ENCODE data around the gene PPIF.

PPIF gene

DNA sequence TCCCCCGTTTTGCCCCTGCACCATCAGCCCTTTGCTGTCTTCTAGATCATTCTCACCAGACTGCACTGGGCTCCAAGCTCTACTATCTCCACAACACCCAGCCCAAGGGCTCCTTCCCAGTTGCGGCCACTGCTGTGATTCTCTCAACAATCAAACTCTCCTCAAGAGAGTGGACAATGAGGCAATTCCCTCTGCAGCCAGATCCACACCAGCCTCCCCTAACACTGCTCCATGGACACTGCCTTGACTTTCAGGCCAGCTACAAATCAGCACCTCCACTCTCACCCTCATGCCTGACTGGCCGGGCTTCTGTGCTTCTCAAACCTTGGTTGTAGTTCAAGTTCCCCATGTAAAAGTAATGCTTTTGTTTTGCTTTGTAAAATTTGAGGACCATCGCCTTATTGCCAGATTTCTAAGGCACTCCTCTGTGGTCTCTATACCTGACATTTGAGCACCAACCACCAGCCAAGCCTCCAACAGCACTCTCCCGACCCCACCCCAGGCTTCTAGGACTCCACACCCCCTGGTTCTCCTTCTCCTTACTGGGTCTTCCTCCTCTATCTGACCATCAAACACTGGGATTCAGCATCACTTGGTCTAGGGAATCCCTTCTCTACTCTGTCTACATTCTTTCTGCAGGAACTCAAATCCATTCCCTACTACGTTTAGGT lies 45.4 kb downstream of the PPIF start (continued):
- TF ChIP-seq, protein P1, sequence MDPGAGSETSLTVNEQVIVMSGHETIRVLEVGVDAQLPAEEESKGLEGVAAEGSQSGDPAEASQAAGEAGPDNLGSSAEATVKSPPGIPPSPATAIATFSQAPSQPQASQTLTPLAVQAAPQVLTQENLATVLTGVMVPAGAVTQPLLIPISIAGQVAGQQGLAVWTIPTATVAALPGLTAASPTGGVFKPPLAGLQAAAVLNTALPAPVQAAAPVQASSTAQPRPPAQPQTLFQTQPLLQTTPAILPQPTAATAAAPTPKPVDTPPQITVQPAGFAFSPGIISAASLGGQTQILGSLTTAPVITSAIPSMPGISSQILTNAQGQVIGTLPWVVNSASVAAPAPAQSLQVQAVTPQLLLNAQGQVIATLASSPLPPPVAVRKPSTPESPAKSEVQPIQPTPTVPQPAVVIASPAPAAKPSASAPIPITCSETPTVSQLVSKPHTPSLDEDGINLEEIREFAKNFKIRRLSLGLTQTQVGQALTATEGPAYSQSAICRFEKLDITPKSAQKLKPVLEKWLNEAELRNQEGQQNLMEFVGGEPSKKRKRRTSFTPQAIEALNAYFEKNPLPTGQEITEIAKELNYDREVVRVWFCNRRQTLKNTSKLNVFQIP (CRISPR knock-in tag; IDR thresholded peaks at IDR 0.05; ENCODE audit: borderline replicate concordance, low read depth), result no peak
- TF ChIP-seq TCF4 (CRISPR knock-in tag; IDR thresholded peaks at IDR 0.05; ENCODE audit: borderline replicate concordance) (no peak), SNAI2 (CRISPR knock-in tag; IDR thresholded peaks at IDR 0.05) (no peak), ARNTL (CRISPR knock-in tag; IDR thresholded peaks at IDR 0.05; ENCODE audit: borderline replicate concordance, low read depth) (no peak), ZFP30 (CRISPR knock-in tag; IDR thresholded peaks at IDR 0.05) (no peak)

DNA sequence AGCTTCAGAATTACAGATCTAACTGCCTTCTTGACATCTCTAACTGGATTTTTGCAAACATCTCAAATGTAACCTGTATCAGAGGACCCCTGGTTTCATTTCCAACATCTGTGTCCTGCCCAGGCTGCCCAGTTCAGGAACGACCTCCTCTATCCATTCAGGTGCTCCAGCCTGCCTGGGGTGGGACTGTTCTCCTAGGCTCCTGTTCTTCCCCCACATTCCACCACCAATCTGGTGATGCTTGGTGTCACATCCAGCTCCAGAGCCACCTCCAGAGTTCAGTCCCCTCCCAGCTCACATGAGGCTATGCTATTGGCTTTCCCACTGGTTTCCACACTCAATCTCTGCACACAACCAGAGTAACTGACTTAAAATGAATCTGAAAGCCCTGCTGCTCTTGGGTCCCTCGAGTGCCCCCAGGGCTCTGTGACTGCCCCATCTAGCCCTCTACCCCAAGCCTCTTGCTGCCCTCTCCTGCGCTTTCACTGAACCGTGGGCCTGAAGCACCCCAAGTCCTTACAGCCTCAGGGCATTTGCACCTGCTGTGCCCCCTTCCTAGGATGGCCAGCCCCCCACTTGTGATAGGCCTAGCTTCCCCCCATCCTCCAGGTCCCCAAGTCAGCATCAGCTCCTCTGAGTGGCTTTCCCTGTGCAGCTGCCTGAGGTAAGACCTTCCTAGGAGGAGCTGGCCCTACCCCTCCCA lies 46.1 kb downstream of the PPIF start:
- no peak for ATAC-seq
- no peak for TF ChIP-seq PPARA (CRISPR knock-in tag; IDR thresholded peaks at IDR 0.05; ENCODE audit: borderline replicate concordance)
- TF ChIP-seq ZFP3 (CRISPR knock-in tag; IDR thresholded peaks at IDR 0.05), result no peak
- no peak for TF ChIP-seq ZNF70 (CRISPR knock-in tag; IDR thresholded peaks at IDR 0.05)
- TF ChIP-seq ISL1 (CRISPR knock-in tag; IDR thresholded peaks at IDR 0.05), result no peak
- TF ChIP-seq, protein P1 (CRISPR knock-in tag; IDR thresholded peaks at IDR 0.05; ENCODE audit: borderline replicate concordance, low read depth), result no peak
- no peak for TF ChIP-seq ZNF8 (CRISPR knock-in tag; IDR thresholded peaks at IDR 0.05)
- TF ChIP-seq, protein P2, sequence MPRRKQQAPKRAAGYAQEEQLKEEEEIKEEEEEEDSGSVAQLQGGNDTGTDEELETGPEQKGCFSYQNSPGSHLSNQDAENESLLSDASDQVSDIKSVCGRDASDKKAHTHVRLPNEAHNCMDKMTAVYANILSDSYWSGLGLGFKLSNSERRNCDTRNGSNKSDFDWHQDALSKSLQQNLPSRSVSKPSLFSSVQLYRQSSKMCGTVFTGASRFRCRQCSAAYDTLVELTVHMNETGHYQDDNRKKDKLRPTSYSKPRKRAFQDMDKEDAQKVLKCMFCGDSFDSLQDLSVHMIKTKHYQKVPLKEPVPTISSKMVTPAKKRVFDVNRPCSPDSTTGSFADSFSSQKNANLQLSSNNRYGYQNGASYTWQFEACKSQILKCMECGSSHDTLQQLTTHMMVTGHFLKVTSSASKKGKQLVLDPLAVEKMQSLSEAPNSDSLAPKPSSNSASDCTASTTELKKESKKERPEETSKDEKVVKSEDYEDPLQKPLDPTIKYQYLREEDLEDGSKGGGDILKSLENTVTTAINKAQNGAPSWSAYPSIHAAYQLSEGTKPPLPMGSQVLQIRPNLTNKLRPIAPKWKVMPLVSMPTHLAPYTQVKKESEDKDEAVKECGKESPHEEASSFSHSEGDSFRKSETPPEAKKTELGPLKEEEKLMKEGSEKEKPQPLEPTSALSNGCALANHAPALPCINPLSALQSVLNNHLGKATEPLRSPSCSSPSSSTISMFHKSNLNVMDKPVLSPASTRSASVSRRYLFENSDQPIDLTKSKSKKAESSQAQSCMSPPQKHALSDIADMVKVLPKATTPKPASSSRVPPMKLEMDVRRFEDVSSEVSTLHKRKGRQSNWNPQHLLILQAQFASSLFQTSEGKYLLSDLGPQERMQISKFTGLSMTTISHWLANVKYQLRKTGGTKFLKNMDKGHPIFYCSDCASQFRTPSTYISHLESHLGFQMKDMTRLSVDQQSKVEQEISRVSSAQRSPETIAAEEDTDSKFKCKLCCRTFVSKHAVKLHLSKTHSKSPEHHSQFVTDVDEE (CRISPR knock-in tag; IDR thresholded peaks at IDR 0.05), result no peak
- TF ChIP-seq, protein P3, sequence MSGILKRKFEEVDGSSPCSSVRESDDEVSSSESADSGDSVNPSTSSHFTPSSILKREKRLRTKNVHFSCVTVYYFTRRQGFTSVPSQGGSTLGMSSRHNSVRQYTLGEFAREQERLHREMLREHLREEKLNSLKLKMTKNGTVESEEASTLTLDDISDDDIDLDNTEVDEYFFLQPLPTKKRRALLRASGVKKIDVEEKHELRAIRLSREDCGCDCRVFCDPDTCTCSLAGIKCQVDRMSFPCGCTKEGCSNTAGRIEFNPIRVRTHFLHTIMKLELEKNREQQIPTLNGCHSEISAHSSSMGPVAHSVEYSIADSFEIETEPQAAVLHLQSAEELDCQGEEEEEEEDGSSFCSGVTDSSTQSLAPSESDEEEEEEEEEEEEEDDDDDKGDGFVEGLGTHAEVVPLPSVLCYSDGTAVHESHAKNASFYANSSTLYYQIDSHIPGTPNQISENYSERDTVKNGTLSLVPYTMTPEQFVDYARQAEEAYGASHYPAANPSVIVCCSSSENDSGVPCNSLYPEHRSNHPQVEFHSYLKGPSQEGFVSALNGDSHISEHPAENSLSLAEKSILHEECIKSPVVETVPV (CRISPR knock-in tag; IDR thresholded peaks at IDR 0.05), result no peak
- TF ChIP-seq GLIS3 (CRISPR knock-in tag; IDR thresholded peaks at IDR 0.05), result no peak
- TF ChIP-seq TOX (CRISPR knock-in tag; IDR thresholded peaks at IDR 0.05; ENCODE audit: borderline replicate concordance), result no peak
- TF ChIP-seq, protein P4, sequence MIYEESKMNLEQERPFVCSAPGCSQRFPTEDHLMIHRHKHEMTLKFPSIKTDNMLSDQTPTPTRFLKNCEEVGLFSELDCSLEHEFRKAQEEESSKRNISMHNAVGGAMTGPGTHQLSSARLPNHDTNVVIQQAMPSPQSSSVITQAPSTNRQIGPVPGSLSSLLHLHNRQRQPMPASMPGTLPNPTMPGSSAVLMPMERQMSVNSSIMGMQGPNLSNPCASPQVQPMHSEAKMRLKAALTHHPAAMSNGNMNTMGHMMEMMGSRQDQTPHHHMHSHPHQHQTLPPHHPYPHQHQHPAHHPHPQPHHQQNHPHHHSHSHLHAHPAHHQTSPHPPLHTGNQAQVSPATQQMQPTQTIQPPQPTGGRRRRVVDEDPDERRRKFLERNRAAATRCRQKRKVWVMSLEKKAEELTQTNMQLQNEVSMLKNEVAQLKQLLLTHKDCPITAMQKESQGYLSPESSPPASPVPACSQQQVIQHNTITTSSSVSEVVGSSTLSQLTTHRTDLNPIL (CRISPR knock-in tag; IDR thresholded peaks at IDR 0.05; ENCODE audit: low read depth), result no peak
- no peak for TF ChIP-seq ZC3H10 (CRISPR knock-in tag; IDR thresholded peaks at IDR 0.05)
- TF ChIP-seq ZFP30 (CRISPR knock-in tag; IDR thresholded peaks at IDR 0.05), result no peak
- no peak for TF ChIP-seq ESRRG (CRISPR knock-in tag; IDR thresholded peaks at IDR 0.05)
- TF ChIP-seq TCF4 (CRISPR knock-in tag; IDR thresholded peaks at IDR 0.05; ENCODE audit: borderline replicate concordance), result no peak
- no peak for TF ChIP-seq BACH2 (CRISPR knock-in tag; IDR thresholded peaks at IDR 0.05; ENCODE audit: borderline replicate concordance)
- TF ChIP-seq SNAI2 (CRISPR knock-in tag; IDR thresholded peaks at IDR 0.05), result no peak

DNA sequence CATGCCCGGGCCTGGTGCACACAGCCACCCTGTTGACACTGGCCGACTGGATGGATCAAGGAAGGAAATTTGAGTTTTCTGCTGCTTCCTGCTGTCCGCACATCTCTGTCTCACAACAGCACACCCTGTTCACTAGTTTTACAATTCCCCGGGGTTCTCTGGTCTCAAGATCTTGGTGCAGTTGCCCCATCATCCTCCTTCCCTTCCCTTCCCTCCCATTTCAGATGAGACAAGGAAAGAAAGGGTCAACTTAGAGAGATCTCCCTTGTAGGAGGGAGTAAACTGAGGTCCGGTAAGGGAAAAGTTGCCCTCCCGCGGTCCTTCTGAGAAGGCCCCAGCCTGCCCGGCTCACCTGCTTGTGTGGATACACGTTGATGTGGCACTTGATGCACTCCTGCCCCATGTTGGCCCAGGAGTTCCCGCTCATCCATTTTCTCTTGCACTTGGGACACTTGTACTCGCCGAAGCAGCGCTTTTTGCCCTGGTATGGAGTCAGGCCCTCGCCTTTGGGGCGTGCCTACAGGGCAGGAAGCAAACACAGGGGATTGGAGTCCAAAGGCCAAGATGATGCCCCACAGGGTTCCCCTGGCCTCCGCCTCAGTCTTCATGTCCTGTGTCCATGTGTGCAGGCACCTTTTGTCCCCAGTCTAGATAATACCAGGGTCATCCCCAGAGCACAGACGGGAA lies 46.8 kb downstream of the PPIF start:
- ATAC-seq, result no peak
- TF ChIP-seq PPARA (CRISPR knock-in tag; IDR thresholded peaks at IDR 0.05; ENCODE audit: borderline replicate concordance) (no peak), ZNF565 (CRISPR knock-in tag; conservative IDR thresholded peaks at IDR 0.05; ENCODE audit: low read depth) (no peak), BACH2 (CRISPR knock-in tag; IDR thresholded peaks at IDR 0.05; ENCODE audit: borderline replicate concordance) (no peak), OSR1 (CRISPR knock-in tag; IDR thresholded peaks at IDR 0.05) (no peak), ZFP3 (CRISPR knock-in tag; IDR thresholded peaks at IDR 0.05) (no peak), TOX (CRISPR knock-in tag; IDR thresholded peaks at IDR 0.05; ENCODE audit: borderline replicate concordance) (no peak), ESRRG (CRISPR knock-in tag; IDR thresholded peaks at IDR 0.05) (no peak), ZNF70 (CRISPR knock-in tag; IDR thresholded peaks at IDR 0.05) (no peak), ISL1 (CRISPR knock-in tag; IDR thresholded peaks at IDR 0.05) (no peak), CSDC2 (CRISPR knock-in tag; IDR thresholded peaks at IDR 0.05) (no peak)
- TF ChIP-seq, protein P4 (CRISPR knock-in tag; IDR thresholded peaks at IDR 0.05; ENCODE audit: low read depth), result no peak
- TF ChIP-seq, protein P2 (CRISPR knock-in tag; IDR thresholded peaks at IDR 0.05), result no peak
